H7 (cell line): ENCODE data around the gene REXO5. TPM values are rescaled to one million over a fixed set of nuclear protein-coding genes. Genes with fewer than 3 reads are reported as not detected.

Experiments used
- DNase-seq: peaks from one replicate; pipeline ENCODE4 v3.0.0; 2012
- H3K27me3 ChIP-seq: 2 replicates; pipeline ENCODE4 v1.6.0; 2011; ENCODE audit warnings: mild to moderate bottlenecking, low read length; ENCODE audit not compliant: control insufficient read depth, insufficient read depth
- H3K36me3 ChIP-seq: replicated peaks from 2 replicates; pipeline ENCODE4 v1.5.1; 2011; ENCODE audit warnings: low read length; ENCODE audit not compliant: control insufficient read depth, insufficient read depth
- H3K4me3 ChIP-seq: 2 replicates; pipeline ENCODE4 v1.5.1; 2011; ENCODE audit warnings: low read depth, mild to moderate bottlenecking, control low read depth, low read length, moderate library complexity; ENCODE audit not compliant: insufficient read depth
- total RNA-seq: library from RNA; depleted of rRNA; stranded (reverse); fragments of >200 nt; shearing (Covaris generic); gene quantifications from 2 replicates; pipeline ENCODE4 v1.2.3, GENCODE V29; 2014; rRNA removed

Gene REXO5
- total RNA-seq, 1 experiment from 2014 or later: 11.3 TPM

DNA sequence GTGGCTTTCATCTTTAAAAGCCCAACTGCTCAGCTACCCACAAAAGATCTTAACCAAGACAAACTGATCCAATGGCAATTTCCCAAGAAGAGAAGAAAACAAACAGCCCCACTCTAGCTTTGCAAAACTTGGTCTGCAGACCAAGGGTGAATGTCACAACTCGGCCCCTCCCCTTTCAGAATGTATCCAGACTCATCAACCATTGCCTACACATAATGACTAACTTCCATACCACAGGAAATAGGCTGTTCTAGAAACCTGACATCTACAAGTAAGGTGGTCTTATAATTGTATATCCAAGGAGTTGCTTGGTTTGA, 77.9 kb downstream of the REXO5 start:
- Histone ChIP-seq H3K36me3 (no peaks in the 10 kb centered on the region), H3K4me3 (no peak overlapping the region), H3K27me3 (no peaks in the 10 kb centered on the region)
- no peak for DNase-seq

DNA sequence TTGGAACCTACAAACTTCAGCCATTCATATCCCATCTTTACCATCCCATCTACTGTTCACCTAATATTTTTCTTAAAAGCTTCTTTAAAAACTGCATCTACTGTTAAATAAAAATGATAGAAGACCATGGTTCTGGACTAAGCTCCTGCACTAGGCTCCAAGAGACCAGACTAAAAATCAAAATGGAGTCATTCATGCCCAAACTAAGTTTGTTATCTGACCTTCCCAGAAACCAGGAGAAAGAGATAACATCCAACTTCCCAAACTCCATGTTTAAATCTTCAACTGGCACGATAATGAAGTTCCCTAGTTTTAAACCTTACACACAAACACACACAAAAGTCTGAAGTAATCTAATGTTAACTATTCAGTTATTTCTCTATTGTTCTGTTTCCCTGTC, 80.0 kb downstream of the REXO5 start:
- DNase-seq: no peak
- Histone ChIP-seq H3K36me3 (no peaks in the 10 kb centered on the region), H3K4me3 (no peak overlapping the region), H3K27me3 (no peaks in the 10 kb centered on the region)

DNA sequence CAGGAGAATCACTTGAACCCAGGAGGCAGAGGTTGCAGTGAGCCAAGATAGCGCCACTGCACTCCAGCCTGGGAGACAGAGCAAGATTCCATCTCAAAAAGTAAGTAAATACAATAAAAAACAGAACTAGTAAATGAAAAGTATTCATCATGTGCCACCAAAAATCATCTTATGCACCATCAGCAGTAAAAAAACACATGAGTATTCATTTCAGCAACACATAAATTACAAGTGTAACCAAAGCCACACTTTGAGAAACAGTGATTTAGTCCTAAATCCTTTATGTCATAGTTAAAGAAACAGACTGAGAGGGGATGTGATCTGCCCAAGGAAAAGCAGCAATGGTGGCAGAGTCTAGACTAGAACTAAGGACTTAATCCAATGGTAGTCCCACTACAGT, 80.9 kb downstream of the REXO5 start:
- Histone ChIP-seq H3K36me3 (no peaks in the 10 kb centered on the region), H3K4me3 (no peak overlapping the region), H3K27me3 (no peaks in the 10 kb centered on the region)
- no peak for DNase-seq

DNA sequence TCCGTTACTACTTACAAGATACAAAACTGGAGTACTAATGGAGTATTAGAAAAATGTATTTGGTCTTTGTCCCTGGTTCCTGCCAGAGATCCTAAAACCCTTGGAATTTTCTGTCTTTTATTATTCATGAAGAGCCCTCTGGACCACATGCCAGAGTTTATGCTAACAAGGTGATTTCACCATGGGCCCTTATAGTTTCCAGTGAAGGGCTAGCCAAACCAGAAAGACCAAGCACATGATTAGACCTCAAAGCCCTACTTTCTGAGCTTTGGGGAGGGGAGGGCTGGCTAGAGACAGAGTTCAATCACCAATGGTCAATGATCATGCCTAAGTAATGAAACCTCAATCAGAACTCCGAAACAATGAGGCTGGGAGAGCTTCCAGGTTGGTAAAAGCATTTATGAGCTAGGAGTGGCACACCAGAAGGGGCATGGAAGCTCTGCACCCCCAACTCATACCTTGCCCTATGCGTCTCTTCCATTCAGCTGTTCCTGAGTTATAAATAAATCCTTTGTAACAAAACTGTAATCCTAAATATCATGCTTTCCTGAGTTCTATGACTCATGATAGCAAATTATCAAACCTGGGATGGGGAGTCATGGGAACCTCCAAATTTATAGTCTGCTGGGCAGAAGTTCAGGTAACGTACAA, 83.4 kb downstream of the REXO5 start:
- peak; percentile 32 for DNase-seq
- no peaks in the 10 kb centered on the region; the same call in 1 of the 2 replicates for H3K36me3 ChIP-seq
- H3K4me3 ChIP-seq: no peak overlapping the region
- no peaks in the 10 kb centered on the region for H3K27me3 ChIP-seq

DNA sequence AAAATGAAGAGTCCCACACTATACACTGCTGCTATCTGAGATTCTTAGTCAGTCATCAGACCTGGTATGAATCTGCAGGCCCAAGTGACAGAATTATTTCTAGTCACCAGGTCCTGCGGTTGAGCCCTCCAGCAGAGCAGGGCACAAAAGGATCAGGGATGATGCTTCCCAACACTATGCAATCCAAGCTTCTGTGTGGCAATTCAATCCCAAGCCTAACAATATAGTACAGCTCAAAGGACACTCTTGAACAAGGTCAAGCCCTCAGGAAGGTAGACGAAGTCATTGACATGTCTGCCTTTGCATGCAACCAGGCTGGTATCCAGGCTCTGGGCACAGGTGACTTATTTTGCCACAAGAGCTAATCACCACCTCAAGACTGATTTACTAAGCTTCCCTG, 88.1 kb downstream of the REXO5 start:
- Histone ChIP-seq H3K27me3 (no peaks in the 10 kb centered on the region), H3K36me3 (peaks cover 3% of the 10 kb centered on the region; the same call in 1 of the 2 replicates), H3K4me3 (no peak overlapping the region)
- no peak for DNase-seq

DNA sequence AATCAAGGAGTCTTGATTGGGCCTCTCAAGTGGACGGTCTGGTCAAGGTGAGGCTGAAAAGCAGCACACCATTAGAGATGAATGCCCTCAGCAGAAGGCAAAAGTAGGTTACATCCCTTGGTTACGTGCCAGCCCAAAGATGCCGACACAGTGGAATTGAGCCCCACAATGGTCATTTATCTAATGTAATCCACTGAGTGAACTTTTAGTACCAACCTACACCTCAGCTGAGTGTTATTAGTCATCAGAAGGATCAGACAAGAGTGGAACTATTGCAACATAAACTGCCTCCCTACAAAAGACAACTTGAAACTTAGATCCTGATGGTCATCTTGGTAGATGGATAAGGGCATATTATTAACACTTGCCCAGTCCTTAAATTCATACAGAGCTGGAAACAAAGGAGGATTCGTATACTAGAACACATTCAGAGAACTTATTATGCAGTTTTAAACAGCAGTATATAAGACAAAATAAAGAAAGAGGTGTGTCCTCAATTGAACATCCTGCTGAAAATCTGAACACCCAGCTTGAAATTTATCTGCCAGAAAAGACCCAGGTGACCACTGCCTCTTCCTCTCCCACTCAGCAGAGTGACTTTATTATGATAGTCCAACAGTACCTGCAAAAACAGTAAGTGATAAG, 91.0 kb downstream of the REXO5 start:
- H3K4me3 ChIP-seq: no peak overlapping the region
- DNase-seq: no peak

DNA sequence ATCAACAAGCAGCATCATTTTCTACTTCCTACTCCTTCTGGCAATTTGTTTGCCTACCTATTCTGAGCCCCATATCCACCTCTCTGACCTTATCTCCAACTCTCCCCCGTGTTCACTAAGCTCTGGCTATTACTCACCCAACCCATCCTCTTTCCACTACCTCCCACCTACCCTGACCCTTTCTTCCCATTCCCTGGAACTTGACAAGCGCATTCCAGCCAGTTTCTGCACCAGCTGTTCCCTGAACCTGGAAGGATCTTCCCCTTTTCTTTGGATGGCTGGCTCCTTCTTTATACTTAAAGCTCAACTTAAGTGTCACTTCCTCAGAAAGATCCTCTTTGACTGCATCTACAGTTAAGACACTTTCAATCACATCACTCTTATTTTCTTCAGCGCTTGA, 91.6 kb downstream of the REXO5 start:
- H3K36me3 ChIP-seq: peaks cover 3% of the 10 kb centered on the region; the same call in 1 of the 2 replicates
- DNase-seq: no peak
- H3K4me3 ChIP-seq: no peak overlapping the region
- H3K27me3 ChIP-seq: no peaks in the 10 kb centered on the region

More for the DNA sequence above, 91.0 kb downstream of the REXO5 start:
- H3K27me3 ChIP-seq: no peaks in the 10 kb centered on the region
- peaks cover 3% of the 10 kb centered on the region; the same call in 1 of the 2 replicates for H3K36me3 ChIP-seq

DNA sequence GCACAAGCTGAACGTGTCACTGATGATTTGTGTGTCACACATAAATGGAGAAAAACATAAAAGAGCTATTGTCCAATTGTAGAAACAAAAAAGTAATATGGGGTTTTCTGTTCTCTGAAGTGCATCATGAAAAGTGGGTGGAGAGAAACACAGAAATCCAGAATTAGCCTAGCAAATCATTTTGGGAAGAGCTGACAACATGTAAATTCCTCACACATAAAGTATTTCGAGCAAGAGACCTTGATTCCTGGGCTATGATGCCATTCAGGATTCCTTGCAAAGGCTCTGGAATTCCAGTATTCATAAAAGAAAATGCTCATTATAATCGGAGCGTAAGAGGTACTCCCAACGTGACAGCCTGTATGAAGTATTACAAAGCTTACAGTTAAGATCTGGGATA, 92.7 kb downstream of the REXO5 start:
- Histone ChIP-seq H3K4me3 (peak overlapping the region; percentile 88), H3K27me3 (no peaks in the 10 kb centered on the region), H3K36me3 (peaks cover 3% of the 10 kb centered on the region; the same call in 1 of the 2 replicates)
- no peak for DNase-seq

Other genes starting within 250 kb of the REXO5 start
- gene ACSM2B, start 230.2 kb upstream of the REXO5 start, total RNA-seq: not detected in 2 replicates
- gene ACSM1, start 108.8 kb upstream of the REXO5 start, total RNA-seq: 0.10 and 0.26 TPM in 2 replicates
- 62.0 and 62.2 TPM in 2 replicates for gene THUMPD1, start 64.7 kb upstream of the REXO5 start, total RNA-seq
- 2.4 and 6.2 TPM in 2 replicates for gene ACSM3, start 42.5 kb upstream of the REXO5 start, total RNA-seq
- gene ERI2, start 55 bp upstream of the REXO5 start, total RNA-seq: 19.1 and 33.7 TPM in 2 replicates
- 10.4 and 11.9 TPM in 2 replicates for gene DCUN1D3, start 93.8 kb downstream of the REXO5 start, total RNA-seq
- gene LYRM1, start 94.2 kb downstream of the REXO5 start, total RNA-seq: 29.8 and 42.4 TPM in 2 replicates